Measurements from ENCODE around the gene TRRAP. TPM values are rescaled to one million over a fixed set of nuclear protein-coding genes. Genes with fewer than 3 reads are reported as not detected.

Gene TRRAP
- total RNA-seq (23.7 and 39.4 TPM in 2 replicates), polyA plus RNA-seq (9.0 and 9.6 TPM in 2 replicates)

DNA sequence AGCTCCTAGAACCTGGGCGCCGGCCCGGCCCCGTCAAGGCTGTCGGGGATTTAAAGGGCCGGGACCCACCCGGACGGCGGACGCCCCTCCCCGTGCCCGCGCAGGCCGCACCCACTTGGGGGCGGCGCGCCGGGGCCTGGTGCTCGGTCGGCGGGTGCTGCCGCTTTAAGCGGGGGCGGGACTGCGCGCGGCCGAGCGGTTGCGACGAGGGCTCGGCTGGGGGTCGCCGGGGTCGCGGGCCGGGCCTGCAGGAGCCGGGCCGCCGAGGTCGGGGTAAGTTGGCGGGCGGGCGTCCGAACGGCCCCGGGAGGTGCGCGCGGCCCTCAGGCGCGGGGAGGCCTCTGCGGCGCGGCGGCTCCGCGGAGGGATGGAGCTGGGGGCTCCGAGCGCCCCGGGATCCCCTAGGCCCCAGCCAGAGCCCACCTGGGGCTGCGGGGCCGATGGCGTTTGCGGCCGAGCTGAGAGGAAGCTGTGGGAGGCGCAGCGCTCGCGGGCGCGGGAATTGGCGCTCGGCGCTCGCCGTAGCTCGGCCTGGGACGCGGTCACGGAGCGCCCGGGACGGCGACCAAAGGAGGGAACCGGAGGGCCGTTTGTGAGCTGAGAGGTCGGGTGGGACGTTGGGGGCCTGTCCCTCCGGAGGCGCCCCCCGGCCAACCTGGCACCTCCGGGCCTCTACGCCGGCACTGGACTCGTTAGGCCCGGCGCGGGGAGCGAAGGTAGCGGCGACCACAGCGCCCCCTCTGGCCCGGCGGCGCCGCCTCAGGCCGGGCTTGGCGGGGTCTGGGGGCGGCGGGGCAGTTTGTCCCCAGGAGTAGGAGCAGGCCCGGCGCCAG is at the start of gene TRRAP:
TRRAP (plus strand) TSS at position 168 of the 833 bp plus-strand sequence. CDS start 2,619 bp downstream, outside the sequence.
- peaks cover 20% of the 10 kb centered on the region for H3K36me3 ChIP-seq
- no peaks in the 10 kb centered on the region for H3K27me3 ChIP-seq
- H3K4me1 ChIP-seq (ENCODE audit: low read depth), result peaks cover 3% of the 10 kb centered on the region
- no peaks in the 10 kb centered on the region for H3K9me3 ChIP-seq (ENCODE audit: low read depth)
- peak; percentile 84 to 90 for DNase-seq (ENCODE audit: low read depth in 1 of 2, low spot score in 1 of 2)
- TF ChIP-seq CTCF (IDR thresholded peaks at IDR 0.05; ENCODE audit: low read depth, low read length), result peak; percentile 67
- peak within 1 kb of the TSS; percentile 94 for H3K27ac ChIP-seq
- H3K4me3 ChIP-seq, result peak within 1 kb of the TSS; percentile 79

- no peaks in the 10 kb centered on the region for H3K27me3 ChIP-seq
- no peak for TF ChIP-seq CTCF (IDR thresholded peaks at IDR 0.05; ENCODE audit: low read depth, low read length)
- H3K4me3 ChIP-seq, result no peak overlapping the region
- H3K27ac ChIP-seq, result no peak overlapping the region
- no peaks in the 10 kb centered on the region for H3K36me3 ChIP-seq
- no peaks in the 10 kb centered on the region for H3K4me1 ChIP-seq (ENCODE audit: low read depth)
- no peak for DNase-seq (ENCODE audit: low read depth in 1 of 2, low spot score in 1 of 2)
- no peaks in the 10 kb centered on the region for H3K9me3 ChIP-seq (ENCODE audit: low read depth)
Measured at GRCh38 chr7:98830972-98831548, 47.3 kb upstream of the TRRAP start.

- H3K27ac ChIP-seq, result no peak overlapping the region
- H3K4me1 ChIP-seq (ENCODE audit: low read depth), result no peaks in the 10 kb centered on the region
- no peaks in the 10 kb centered on the region for H3K9me3 ChIP-seq (ENCODE audit: low read depth)
- TF ChIP-seq CTCF (IDR thresholded peaks at IDR 0.05; ENCODE audit: low read depth, low read length), result peak; percentile 59
- no peaks in the 10 kb centered on the region for H3K36me3 ChIP-seq
- no peak for DNase-seq (ENCODE audit: low read depth in 1 of 2, low spot score in 1 of 2)
- H3K27me3 ChIP-seq, result no peaks in the 10 kb centered on the region
- H3K4me3 ChIP-seq, result no peak overlapping the region
Measured at GRCh38 chr7:98831641-98832221, 46.6 kb upstream of the TRRAP start.

- no peaks in the 10 kb centered on the region for H3K36me3 ChIP-seq
- no peaks in the 10 kb centered on the region for H3K9me3 ChIP-seq (ENCODE audit: low read depth)
- no peak overlapping the region for H3K4me3 ChIP-seq
- no peak overlapping the region for H3K27ac ChIP-seq
- TF ChIP-seq CTCF (IDR thresholded peaks at IDR 0.05; ENCODE audit: low read depth, low read length), result no peak
- no peaks in the 10 kb centered on the region for H3K4me1 ChIP-seq (ENCODE audit: low read depth)
- H3K27me3 ChIP-seq, result no peaks in the 10 kb centered on the region
- DNase-seq (ENCODE audit: low read depth in 1 of 2, low spot score in 1 of 2), result no peak
Measured at GRCh38 chr7:98833022-98833421, 45.3 kb upstream of the TRRAP start.

DNA sequence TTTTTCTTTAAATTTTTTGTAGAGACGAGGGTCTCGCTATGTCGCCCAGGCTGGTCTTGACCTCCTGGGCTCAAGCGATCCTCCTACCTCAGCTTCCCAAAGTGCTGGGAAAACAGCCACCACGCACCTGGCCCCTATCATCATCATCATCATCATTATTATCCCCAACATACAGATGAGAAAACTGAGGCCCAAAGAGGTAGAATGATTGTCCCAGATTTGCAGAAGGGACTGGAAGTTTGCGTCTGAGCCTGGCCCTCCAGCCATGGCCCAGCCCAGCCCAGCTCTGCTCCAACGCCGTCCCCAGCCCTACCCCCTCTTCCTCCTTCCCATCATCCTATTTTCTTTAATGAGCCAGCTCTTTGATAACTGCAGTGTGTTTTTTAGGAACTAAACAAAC is 43.4 kb upstream of the TRRAP start:
- H3K4me3 ChIP-seq, result no peak overlapping the region
- no peaks in the 10 kb centered on the region for H3K36me3 ChIP-seq
- H3K27ac ChIP-seq, result no peak overlapping the region
- TF ChIP-seq CTCF (IDR thresholded peaks at IDR 0.05; ENCODE audit: low read depth, low read length), result no peak
- no peak for DNase-seq (ENCODE audit: low read depth in 1 of 2, low spot score in 1 of 2)
- H3K27me3 ChIP-seq, result no peaks in the 10 kb centered on the region
- no peaks in the 10 kb centered on the region for H3K9me3 ChIP-seq (ENCODE audit: low read depth)
- no peaks in the 10 kb centered on the region for H3K4me1 ChIP-seq (ENCODE audit: low read depth)
